GM04504 (cell line): ENCODE data around the gene CAPN2.
"Not testable (repeated sequence)": the region's sequence is repeated elsewhere in the genome, so short reads cannot be mapped to it uniquely, and the experiment has no call there.

Source experiments
- DNase-seq: peaks from one replicate; pipeline ENCODE4 v3.0.0-alpha.2; 2012; ENCODE audit warnings: low read depth

Gene CAPN2

DNA sequence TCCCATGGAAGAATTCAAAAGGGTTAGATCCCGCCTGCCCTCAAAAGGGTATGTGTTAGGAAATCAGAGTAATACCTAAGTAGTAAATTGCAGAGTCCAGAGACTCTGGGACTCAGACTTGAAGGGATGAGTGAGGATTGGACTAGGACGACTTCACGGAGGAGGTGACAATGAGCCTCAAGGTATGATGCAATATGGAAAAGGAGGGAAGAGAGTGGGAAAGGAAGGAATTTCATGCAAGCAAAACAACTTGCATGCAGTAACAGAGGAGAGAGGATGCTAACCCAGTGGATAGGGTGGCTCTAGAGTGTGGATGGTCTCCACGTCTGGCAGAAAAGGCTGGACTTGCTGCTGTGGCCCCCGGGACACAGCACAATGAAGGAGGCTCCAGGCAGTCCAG, 4.8 kb downstream of the CAPN2 start:
- DNase-seq: no peak

DNA sequence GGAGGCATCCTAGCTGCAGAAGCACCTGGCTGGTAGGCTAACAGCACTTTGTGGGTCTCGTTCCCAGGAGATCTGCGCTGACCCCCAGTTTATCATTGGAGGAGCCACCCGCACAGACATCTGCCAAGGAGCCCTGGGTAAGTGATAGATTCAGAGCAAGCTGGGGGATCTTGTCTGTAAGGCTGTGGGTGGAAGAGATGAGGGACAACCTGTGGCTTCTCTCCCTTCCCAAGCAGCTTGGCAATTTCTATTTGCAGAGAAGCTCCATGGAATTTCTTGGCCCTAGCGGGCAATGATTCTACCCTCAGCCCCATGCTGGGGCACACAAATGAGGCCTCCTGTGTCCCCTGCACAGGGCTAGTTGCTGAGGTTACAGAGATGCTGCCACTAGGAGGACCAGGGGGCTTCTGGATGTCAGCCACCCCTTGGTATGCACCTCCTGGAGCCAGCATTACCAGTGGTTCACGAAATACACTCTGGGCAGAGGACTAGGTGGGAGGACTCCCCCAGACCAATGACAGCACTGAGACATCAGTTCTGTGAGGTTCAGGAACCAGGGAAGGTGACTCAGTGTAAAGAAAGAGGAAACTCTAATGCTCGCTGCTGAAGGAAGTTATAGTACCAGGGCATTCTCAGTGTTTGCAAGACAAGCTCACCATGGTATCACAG, 5.5 kb downstream of the CAPN2 start:
- no peak for DNase-seq

DNA sequence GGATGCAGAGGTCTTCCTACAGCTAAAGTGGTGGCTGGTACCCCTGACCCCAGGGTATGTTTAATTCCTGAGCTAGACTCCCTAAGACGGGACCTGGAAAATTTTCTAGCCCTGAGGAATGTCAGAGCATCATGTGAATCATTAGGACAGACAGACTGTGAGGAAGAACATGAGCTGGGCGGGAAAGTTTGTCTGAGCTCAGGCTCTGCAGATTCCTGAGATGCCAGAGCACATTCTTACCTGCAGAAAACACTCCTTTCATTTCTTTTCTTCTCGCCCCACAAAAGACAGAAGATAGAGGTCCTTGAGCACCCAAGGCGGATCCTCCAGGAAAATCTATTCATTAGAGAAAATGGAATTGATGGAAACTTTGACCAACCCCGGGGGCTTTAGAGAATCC, 6.5 kb downstream of the CAPN2 start:
- no peak for DNase-seq

DNA sequence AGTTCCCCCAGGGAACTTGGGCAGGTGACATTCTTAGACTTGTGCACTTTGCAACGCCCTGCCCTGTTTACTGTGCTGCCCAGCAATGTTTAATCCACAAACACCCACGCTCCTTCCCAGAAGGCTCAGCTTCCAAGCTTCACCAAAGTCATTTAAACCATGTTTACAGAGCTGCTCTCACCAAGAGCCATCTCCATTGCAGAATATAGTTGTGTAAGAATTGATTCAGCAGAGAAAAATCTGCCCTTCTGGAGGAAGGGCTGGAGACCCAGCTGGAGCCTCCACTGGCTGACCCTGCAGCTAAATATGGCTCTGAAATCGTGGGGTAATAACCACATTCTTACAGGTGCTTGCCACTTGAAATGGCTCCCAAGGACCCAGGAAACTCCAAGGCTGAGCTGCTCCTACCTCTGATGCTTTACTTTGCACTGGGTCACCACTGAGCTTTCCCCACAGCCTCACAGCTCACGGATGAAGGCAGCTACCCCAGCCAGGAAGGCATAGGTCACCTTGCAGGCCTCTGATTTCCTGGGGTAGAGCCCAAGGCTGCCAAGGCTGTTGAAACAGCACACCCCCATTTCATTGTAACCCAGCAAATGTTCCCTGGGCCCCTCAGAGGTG, 8.7 kb downstream of the CAPN2 start:
- peak; percentile 69 for DNase-seq

DNA sequence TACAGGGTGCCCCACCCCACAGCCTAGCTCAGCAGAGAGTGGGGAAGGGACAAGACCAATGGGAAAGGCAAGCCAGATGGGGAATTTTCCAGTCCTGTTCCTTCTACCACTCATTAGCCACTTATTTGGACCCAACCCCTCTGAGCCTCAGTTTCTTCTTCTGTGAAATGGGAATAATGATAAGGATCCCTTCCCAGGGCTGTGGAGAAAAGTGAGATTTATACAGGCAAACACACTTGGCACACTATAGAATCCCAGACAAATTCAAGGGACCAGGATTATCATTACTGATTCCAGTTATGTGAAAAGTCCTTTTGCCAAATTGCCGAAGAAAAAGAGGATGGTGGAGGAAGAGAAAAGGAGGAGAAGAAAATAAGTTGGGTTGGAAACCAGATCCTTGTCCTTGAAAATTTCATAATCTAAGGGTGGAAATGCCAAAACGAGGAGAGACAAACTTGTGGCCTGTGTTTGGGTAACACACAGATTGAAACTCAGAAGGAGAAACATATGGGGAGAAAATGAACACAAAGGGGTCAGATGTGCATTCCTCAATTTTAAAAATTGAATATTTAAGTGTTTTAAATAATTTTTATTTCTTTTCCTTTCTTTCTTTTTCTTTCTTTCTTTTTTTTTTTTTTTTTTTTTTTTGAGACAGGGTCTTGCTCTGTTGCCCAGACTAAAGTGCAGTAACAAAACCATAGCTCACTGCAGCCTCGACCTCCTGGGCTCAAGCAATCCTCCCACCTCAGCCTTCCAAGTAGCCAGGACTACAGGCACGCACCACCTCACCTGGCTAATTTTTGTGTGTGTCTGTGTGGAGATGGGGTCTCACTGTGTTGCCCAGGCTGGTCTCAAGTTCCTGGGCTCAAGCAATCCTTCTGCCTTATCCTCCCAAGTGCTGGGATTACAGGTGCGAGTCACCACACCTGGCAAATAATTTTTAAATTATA, 9.6 kb downstream of the CAPN2 start:
- DNase-seq: no peak

DNA sequence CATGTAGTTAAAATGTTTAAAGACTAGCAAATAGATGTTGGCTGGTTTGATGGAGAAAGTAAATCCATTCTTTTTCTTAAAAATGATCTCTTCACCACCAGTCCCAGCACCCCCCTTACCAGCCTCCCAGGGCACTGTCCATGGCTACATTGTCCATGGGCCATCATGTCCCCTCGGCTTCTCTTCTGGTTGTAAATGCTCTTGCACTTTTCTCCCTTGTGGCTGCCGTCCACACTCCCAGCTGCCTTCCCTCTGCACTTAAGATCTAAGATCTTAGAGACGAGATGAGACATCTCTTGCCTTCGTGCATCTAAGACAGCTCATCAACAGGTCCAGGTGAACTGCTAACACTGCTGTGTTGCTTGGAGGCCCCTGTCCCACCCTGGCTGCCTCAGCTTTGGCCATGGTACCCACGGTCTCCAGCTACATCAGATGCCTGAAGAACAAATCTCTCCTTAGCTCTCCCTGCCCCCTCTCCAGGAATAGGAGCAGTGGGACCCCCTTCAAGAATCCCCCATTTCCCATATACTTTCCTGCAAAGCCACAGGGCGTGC, 11.1 kb downstream of the CAPN2 start:
- no peak for DNase-seq

DNA sequence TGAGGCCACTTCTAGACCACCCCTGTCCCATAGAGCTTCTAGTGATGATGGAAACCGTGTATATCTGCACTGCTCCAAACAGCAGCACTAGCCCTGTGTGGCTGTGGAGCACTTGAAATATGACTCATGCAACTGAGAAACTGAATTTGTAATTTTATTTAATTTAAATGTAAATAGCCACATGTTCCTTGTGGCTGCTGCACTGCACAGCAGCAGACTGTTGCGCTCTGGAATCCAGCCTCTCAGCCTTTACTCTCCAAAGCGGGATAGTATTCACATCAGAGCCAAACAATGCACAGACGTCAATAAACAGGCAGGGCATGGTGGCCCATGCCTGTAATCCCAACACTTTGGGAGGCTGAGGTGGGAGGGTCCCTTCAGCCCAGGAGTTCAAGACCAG, 12.0 kb downstream of the CAPN2 start:
- no peak for DNase-seq

DNA sequence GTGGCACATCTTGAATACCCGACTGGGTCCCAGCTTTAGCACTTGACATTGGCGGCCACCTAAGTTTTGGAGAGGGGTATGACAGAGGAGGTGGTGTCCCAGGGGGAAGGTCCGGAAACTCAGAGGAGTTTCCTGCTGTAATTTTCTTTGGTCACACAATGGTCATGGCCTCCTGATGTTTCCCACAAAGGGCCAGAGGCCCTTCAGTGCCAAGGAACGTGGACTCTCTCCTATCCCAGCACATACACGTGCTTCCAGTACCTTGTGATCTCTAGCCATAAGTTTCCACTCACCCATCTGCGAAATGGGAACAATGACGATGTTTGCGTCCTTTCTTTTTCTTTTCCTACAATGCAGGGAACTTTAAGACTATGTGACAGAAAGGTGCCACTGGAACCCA, 13.2 kb downstream of the CAPN2 start:
- no peak for DNase-seq

DNA sequence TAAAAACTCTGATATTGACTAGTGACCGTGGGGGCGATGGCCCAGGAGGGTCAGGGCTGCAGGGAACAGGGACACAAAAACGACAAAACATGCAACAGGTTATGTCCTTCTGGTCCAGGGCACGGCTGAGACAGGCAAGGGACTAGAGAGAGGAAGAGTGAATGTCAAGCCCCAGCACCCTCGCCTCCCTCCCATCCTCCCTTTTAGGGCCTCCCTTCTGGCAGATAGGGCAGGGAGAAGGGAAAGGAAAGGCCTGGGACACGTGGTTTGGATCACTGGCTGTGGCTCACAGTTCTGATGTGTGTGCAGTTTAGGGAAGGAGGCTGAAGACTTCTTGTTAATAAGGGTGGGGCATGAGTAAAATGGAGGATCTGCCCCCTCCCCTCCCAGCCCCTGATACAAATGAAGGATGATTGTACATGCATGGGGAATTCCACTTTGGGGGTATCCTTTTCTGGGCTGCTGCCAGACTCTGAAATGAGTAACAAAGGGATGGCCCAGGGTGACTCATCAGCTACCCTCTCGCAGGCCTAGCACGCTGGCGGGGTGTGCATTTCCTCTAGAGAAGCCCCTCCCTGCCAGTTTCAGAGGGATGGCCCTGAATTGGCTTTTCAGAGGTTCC, 14.2 kb downstream of the CAPN2 start:
- DNase-seq: peak; percentile 83

DNA sequence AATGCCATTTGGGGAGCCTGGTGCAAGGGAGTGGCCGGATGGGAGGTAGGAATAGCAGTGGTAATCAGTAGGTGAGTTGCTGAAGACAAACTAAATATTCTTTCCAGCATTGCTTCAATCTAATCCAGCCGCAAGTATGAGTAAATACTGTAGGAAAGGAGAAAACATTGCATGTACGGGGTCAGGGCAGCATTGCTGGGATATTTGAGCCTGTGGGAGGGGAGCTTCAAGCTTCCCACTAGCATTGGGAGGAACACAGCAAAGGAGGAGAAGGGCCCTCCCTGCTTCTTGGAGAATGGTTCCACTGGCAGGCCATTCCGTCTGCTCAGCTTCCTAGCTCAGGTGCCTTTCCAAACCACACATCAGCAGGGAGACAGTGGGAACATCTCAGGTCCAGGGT, 15.2 kb downstream of the CAPN2 start:
- DNase-seq: no peak

DNA sequence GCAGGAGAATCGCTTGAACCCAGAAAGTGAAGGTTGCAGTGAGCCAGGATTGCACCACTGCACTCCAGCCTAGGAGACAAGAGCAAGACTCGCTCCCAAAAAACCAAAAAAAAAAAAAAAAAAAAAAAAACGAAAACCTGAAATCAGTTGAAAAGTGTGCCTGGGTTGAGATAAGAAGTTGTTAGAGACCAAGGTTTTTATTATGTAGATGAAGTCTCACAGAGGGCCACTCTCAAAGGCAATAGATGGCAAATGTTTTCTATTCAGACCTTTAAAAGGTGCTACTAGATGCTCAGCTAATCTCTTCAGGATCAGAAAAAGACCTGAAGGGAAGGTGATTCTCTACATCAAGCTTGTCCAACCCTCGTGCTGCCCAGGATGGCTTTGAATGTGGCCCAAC, 17.6 kb downstream of the CAPN2 start:
- DNase-seq: no peak

DNA sequence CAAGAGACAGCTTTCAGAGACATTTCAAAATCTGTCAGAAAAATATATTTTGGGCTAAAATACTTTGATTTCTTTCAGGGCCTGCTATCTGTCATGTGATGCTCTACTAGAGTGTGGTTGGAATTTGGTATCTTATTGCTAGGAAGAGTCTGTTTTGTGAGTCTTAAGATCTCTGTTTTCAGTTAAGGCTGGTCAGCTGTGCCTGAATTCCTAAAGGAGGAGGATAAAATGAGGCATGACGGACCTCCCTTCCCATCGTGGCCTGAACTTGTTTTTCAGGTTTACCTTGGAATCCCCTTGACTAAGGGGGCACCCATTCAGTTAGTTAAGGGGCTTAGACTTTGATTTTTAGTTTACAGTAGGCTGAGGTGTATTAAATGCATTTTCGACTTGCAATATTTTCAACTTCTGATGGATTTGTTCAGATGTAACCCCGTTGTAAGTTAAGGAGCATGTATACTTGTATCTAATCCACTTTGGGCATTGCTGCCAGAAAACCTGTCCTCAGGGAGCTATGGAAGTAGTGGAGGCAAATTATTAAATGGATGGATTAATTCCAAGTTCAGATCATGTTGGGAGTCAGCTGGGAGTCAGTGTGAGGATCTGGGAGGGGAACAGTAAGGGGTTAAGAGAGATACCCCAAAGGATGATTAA, 18.3 kb downstream of the CAPN2 start:
- DNase-seq: no peak

DNA sequence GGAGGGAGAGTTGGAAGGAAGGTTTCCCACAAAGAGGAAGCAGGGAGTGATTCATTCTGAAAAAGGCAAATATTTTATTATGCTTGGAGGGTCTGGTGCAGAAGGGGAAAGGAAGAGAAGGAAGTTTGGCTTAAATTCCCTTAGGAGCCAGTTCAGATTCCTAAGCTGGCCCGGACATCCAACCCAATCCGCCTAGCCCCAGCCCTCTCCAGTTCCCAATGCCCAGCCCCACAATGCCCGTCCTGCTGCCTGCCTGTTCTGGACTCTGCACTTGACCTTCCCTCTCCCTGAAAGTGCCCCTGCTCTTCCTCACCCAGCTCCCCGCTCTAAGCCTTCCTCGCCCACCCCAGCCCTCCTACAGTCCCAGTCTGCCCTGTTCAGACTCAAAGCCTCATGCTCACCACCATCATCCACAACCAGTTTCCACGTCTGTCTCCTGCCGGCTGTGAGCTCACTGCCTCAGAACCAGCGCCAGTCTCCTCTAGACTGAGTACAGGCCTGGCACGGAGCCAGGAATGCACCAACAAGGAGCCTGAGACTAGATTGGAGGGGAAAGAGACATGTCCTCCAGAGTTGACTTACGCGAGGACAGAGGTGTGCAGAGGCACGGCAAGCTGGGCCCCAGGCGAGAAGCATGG, 18.9 kb downstream of the CAPN2 start:
- DNase-seq: peak; percentile 25

DNA sequence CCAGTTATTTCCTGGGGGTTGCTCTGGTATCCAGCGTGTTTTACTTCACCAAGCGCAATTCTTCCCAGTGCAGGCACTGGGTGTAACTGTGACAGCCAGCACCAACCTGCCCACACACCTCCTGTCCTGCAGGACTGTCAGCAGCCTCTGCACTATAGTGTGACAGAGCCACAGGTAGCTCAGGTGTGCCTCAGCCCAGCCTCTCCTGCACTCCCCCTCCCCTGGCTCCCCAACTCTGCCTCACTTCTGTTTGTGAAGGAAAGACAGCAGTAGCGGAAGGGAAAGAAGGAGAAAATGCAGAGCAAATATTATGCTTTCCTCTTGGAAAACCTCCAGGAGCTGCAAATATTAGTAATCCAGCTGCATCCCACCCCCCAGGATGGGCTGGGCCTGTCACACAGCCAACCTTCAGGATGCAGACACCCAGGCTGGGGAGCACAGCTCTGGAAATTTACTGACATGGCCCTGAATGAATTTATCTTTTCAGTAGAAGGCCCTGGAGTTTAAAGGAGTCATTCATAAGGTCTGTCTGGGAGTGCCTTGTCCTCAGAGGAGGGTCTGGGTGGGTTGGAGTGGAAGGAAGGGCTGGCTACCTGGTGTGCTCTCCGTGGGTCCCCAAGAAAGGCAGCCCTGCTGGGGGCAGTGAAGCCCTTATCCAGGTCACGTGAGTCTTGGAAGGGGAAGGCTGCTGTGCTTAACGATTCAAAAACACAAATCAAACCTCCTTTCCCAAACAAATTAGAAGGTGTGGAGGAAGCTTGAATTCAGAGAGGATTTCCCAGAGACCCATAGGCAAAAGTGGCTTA, 20.9 kb downstream of the CAPN2 start:
- DNase-seq: no peak

DNA sequence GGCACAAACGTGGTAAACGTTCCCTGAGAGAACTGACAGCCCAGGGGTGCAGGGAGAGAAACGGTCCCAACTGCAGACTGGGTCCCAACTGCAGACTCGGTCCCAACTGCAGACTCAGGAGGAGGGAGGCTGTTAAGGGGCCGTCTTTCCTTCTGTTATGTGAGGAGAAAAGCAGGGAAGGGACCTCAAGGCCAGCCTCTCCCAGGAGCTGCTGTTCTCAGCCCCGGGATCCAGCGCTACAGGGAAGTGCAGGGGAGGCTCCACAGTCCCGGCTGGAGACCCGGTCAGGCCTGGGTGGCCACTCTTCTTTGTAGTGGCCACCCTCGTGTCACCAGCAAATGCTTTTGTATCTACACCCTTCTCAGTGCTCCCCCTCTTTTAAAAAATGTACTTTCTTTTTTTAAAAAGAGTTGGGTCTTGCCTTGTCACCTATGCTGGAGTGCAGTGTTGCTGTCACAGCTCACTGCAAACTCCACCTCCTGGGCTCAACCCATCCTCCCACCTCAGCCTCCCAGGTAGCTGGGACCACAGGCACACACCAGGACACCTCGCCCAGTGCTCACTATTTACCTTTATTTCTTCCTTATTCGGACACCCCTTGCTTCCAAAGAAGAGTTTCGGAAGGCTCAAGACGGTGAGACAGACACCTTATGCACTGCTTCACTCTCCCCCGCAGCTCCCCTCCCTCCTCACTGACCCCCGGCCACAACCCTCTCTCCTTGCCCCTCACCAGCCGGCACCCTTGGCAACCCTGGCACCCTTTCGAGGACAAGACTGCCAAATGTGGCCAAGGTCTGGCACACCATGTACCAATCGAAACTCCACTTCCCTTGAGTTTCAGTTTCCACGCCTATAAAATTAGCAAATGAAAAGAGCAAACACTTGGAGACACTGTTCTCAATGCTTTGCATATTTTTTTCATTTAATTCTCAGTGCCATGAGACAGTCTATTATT, 21.8 kb downstream of the CAPN2 start:
- no peak for DNase-seq

DNA sequence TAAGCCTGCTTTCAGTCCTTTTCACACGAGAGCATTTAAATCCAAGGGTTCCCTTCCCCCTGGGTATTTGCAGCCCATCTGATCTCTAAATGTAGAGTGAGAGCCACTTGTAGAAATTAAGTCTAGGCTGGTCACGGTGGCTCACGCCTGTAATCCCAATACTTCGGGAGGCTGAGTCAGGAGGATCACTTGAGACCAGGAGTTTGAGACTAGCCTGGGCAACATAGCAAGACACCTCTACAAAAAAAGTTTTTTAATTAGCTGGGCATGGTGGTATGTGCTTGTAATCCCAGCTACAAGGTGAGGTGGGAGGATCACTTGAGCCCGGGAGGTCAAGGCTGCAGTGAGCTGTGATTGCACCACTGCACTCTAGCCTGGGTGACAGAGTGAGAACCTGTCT, 24.3 kb downstream of the CAPN2 start:
- not testable (repeated sequence) for DNase-seq

DNA sequence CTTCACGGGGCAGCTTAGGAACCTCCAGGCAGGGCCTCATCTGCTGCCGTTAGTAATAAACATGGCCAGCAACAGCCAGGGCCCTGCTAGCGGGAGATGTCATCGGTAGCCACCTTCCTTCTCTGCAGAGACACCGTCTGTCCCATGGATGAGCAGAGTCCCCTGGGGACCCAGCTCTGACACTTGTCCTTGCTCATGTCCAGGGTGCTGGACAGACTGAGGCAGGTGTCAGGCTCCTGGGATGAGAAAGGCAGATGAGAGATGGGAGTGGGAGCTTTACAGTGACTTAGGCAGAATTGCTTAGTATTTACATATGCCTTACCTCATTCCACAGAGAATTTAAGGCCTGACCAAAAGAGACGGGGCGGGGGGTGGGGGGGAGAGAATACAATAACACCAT, 25.0 kb downstream of the CAPN2 start:
- no peak for DNase-seq

DNA sequence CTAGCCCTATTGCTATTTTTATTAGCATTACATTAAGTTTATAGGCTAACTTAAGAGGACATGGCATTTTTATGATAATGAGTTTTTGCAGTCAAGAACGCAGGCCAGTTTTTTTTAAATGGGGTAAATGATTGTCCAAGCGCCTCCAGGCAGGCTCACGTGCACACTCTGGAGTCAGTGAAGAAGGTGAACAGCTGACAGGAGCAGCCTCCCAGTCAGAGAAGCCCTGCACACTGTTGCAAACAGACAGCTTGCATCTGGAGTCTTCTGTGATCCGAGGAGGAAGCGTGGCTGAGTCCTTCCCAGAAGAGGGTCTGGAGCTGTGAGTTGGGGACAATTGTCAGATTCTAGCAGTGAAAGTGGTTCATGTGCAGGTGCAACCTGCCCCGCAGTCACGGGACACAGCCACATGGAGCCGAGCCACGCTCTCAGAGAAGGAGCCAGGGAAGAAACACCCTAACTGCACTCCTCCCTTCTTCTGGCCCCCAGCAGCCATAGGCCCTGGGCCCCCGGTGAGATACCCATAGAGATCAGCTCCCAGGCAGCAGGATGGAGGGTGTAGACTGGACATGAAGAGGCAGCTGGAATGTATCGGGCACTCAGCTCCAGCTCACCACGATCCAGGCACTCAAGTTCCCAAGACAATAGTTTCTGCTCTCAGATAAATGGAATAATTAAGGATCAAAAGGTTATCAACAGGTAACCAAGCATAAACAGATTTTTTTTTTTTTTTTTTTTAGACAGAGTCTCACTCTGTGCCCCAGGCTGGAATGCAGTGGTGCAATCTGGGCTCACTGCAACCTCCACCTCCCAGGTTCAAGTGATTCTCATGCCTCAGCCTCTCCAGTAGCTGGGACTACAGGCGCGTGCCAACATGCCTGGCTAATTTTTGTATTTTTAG, 26.4 kb downstream of the CAPN2 start:
- no peak for DNase-seq
